ENCODE data around the gene C1orf87. TPM values are rescaled to one million over a fixed set of nuclear protein-coding genes. Genes with fewer than 3 reads are reported as not detected.

The C1orf87 gene
- total RNA-seq, 2 donors from 2014 or later, result not detected

DNA sequence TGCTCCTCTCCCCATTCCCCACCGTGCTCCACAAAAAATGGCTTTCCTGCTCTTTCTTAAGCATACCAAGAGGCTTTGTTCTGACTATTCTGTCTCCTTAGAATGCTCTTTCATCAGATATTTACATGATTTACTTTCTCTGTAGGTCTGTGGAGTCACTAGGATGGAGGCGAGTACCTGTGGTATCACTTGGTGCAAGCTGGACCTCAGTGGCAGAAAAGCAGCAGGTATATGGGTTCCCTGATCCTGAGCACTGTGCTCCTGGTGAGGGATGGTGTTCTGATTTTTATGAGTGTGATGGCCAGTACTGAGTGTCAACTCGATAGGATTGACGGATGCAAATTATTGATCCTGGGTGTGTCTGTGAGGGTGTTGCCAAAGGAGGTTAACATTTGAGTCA is 10.0 kb downstream of the C1orf87 start:
- H3K36me3 ChIP-seq (ENCODE audit: control insufficient read depth, insufficient read depth, low read length), result no peaks in the 10 kb centered on the region
- no peak overlapping the region for H3K27ac ChIP-seq (ENCODE audit: low read depth, low read length)
- no peak overlapping the region for H3K4me3 ChIP-seq (ENCODE audit: low read length)
- H3K27me3 ChIP-seq (ENCODE audit: control insufficient read depth, insufficient read depth, low read length, poor library complexity, severe bottlenecking), result no peaks in the 10 kb centered on the region
- H3K4me1 ChIP-seq (ENCODE audit: control insufficient read depth, insufficient read depth, low read length), result no peaks in the 10 kb centered on the region
- TF ChIP-seq, protein P1, sequence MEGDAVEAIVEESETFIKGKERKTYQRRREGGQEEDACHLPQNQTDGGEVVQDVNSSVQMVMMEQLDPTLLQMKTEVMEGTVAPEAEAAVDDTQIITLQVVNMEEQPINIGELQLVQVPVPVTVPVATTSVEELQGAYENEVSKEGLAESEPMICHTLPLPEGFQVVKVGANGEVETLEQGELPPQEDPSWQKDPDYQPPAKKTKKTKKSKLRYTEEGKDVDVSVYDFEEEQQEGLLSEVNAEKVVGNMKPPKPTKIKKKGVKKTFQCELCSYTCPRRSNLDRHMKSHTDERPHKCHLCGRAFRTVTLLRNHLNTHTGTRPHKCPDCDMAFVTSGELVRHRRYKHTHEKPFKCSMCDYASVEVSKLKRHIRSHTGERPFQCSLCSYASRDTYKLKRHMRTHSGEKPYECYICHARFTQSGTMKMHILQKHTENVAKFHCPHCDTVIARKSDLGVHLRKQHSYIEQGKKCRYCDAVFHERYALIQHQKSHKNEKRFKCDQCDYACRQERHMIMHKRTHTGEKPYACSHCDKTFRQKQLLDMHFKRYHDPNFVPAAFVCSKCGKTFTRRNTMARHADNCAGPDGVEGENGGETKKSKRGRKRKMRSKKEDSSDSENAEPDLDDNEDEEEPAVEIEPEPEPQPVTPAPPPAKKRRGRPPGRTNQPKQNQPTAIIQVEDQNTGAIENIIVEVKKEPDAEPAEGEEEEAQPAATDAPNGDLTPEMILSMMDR (conservative IDR thresholded peaks at IDR 0.05), result no peak
- Mint-ChIP-seq H3K4me3 (no peak overlapping the region), H3K9me3 (no peaks in the 10 kb centered on the region), H3K27me3 (ENCODE audit: insufficient read depth) (no peaks in the 10 kb centered on the region), H3K27ac (no peak overlapping the region), H3K4me1 (no peaks in the 10 kb centered on the region), H3K36me3 (ENCODE audit: low read depth) (no peaks in the 10 kb centered on the region)
- no peaks in the 10 kb centered on the region for H3K9me3 ChIP-seq (ENCODE audit: control insufficient read depth, low read length)
- H3K9ac ChIP-seq (ENCODE audit: extremely low read depth, low read length, poor library complexity, severe bottlenecking), result no peak overlapping the region
- WGBS, 2 experiments (ENCODE audit: insufficient coverage in 1 of 2, insufficient read length in 1 of 2), result 78 to 100% methylated on average over 3 to 4 of the region's 4 CpGs
- no peak for DNase-seq

DNA sequence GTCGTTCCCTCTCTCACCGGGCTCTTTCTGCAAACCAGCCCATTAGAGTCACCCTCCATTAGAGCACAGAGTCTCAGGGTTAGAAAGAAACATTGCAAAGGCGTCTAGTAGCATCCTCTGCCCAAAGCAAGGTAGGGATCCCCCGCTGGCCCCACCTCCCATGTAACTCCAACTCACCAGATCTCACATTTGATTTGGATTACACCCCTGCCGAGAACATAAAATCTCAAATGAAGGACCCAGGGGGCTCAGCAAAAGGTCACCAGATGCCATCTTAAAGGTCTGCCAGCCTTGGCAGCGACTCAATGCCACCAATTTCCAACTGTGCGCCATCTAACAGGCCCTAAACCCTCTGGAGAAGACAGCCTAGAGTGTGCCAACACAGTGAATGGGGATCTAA is 14.1 kb downstream of the C1orf87 start:
- H3K27ac Mint-ChIP-seq, result no peak overlapping the region
- no peaks in the 10 kb centered on the region for H3K4me1 Mint-ChIP-seq
- no peaks in the 10 kb centered on the region for H3K9me3 Mint-ChIP-seq

DNA sequence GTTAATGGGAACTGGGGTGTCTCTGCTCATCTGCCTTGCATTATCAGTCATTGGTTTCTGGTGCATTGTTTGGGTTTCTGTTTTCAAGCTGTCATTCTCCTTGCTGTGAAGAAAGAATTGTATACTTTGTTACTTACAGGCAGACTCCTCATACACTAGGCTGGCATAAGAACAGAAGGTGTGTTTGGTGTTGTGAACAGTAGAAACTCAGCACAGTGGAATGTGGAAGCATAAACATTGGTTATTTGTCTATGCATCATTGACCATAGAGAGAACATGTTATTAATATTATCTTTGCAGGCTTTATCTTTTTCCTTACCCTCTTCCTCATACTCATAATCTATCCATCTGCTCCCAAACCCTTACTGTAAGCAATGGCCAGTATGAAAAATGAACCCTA is 18.2 kb downstream of the C1orf87 start:
- Histone ChIP-seq H3K36me3 (ENCODE audit: control insufficient read depth, insufficient read depth, low read length) (no peaks in the 10 kb centered on the region), H3K27ac (ENCODE audit: low read depth, low read length) (no peak overlapping the region), H3K9ac (ENCODE audit: extremely low read depth, low read length, poor library complexity, severe bottlenecking) (no peak overlapping the region), H3K4me3 (ENCODE audit: low read length) (no peak overlapping the region), H3K4me1 (ENCODE audit: control insufficient read depth, insufficient read depth, low read length) (no peaks in the 10 kb centered on the region), H3K27me3 (ENCODE audit: control insufficient read depth, insufficient read depth, low read length, poor library complexity, severe bottlenecking) (no peaks in the 10 kb centered on the region), H3K9me3 (ENCODE audit: control insufficient read depth, low read length) (peaks cover 13% of the 10 kb centered on the region)
- TF ChIP-seq, protein P1 (conservative IDR thresholded peaks at IDR 0.05), result no peak
- Mint-ChIP-seq H3K27me3 (ENCODE audit: insufficient read depth) (no peaks in the 10 kb centered on the region), H3K4me1 (peaks cover 5% of the 10 kb centered on the region), H3K9me3 (peaks cover 13% of the 10 kb centered on the region), H3K27ac (no peak overlapping the region), H3K4me3 (no peak overlapping the region), H3K36me3 (ENCODE audit: low read depth) (no peaks in the 10 kb centered on the region)
- no peak for DNase-seq

More for the DNA sequence above, 14.1 kb downstream of the C1orf87 start:
- Histone ChIP-seq H3K9me3 (ENCODE audit: control insufficient read depth, low read length) (no peaks in the 10 kb centered on the region), H3K4me3 (ENCODE audit: low read length) (no peak overlapping the region), H3K9ac (ENCODE audit: extremely low read depth, low read length, poor library complexity, severe bottlenecking) (no peak overlapping the region), H3K27me3 (ENCODE audit: control insufficient read depth, insufficient read depth, low read length, poor library complexity, severe bottlenecking) (no peaks in the 10 kb centered on the region), H3K27ac (ENCODE audit: low read depth, low read length) (no peak overlapping the region), H3K36me3 (ENCODE audit: control insufficient read depth, insufficient read depth, low read length) (no peaks in the 10 kb centered on the region), H3K4me1 (ENCODE audit: control insufficient read depth, insufficient read depth, low read length) (no peaks in the 10 kb centered on the region)
- H3K27me3 Mint-ChIP-seq (ENCODE audit: insufficient read depth), result no peaks in the 10 kb centered on the region
- DNase-seq, result no peak
- TF ChIP-seq, protein P1 (conservative IDR thresholded peaks at IDR 0.05), result no peak
- no peaks in the 10 kb centered on the region for H3K36me3 Mint-ChIP-seq (ENCODE audit: low read depth)
- WGBS, 2 experiments (ENCODE audit: insufficient coverage in 1 of 2, insufficient read length in 1 of 2), result 93 to 94% methylated on average over 3 to 7 of the region's 7 CpGs
- H3K4me3 Mint-ChIP-seq, result no peak overlapping the region

Measured in endodermal cell (in vitro differentiated cells).